Raji (cell line): ENCODE results near the gene ATG13.

Experiments
- POLR2A ChIP-seq: IDR thresholded peaks from 2 replicates; pipeline ENCODE4 v1.6.1; 2011; ENCODE audit warnings: low read depth, low read length, control low read depth; ENCODE audit not compliant: insufficient read depth

Gene ATG13

GRCh38 chr11:46599340-46600193 is 17.8 kb upstream of the ATG13 start:
- no peak for TF ChIP-seq POLR2A

- TF ChIP-seq POLR2A = no peak
These were observed 17.0 kb upstream of the ATG13 start for GRCh38 chr11:46600194-46600960.

- no peak for TF ChIP-seq POLR2A
These were observed 16.2 kb upstream of the ATG13 start for GRCh38 chr11:46601129-46601528.

- TF ChIP-seq POLR2A = no peak
These were observed 13.5 kb upstream of the ATG13 start for GRCh38 chr11:46603704-46604308.

- TF ChIP-seq POLR2A = no peak
These were observed 12.6 kb upstream of the ATG13 start for GRCh38 chr11:46604796-46605195.

GRCh38 chr11:46607516-46607915 is 9.8 kb upstream of the ATG13 start:
- TF ChIP-seq POLR2A = no peak

- no peak for TF ChIP-seq POLR2A
These were observed 8.0 kb upstream of the ATG13 start for GRCh38 chr11:46609386-46609785.

- TF ChIP-seq POLR2A = no peak
These were observed 5.6 kb upstream of the ATG13 start for GRCh38 chr11:46611526-46612304.

- TF ChIP-seq POLR2A = no peak
These were observed 5.0 kb upstream of the ATG13 start for GRCh38 chr11:46612326-46612725.

- no peak for TF ChIP-seq POLR2A
These were observed 1.6 kb upstream of the ATG13 start for GRCh38 chr11:46615756-46616155.

- TF ChIP-seq POLR2A = no peak; the same call in 1 of the 2 replicates
These were observed 711 bp upstream of the ATG13 start for GRCh38 chr11:46616551-46617133.

- TF ChIP-seq POLR2A = no peak
These were observed 590 bp downstream of the ATG13 start for GRCh38 chr11:46617972-46618314.

- TF ChIP-seq POLR2A = no peak
These were observed 1.5 kb downstream of the ATG13 start for GRCh38 chr11:46618837-46619236.

GRCh38 chr11:46625406-46625805 is 8.1 kb downstream of the ATG13 start:
- no peak for TF ChIP-seq POLR2A

- no peak for TF ChIP-seq POLR2A
These were observed 11.6 kb downstream of the ATG13 start for GRCh38 chr11:46628961-46629360.
